Diencephalon (tissue), 1 donor: ENCODE results near the gene PCBP3. TPM values are rescaled to one million over a fixed set of nuclear protein-coding genes. Genes with fewer than 3 reads are reported as not detected.

Source experiments
- total RNA-seq: library from RNA; depleted of rRNA; stranded (reverse); fragments of >200 nt; gene quantifications from one replicate; pipeline ENCODE4 v1.2.3, GENCODE V29; 2014

Gene PCBP3
- total RNA-seq = 13.8 TPM

DNA sequence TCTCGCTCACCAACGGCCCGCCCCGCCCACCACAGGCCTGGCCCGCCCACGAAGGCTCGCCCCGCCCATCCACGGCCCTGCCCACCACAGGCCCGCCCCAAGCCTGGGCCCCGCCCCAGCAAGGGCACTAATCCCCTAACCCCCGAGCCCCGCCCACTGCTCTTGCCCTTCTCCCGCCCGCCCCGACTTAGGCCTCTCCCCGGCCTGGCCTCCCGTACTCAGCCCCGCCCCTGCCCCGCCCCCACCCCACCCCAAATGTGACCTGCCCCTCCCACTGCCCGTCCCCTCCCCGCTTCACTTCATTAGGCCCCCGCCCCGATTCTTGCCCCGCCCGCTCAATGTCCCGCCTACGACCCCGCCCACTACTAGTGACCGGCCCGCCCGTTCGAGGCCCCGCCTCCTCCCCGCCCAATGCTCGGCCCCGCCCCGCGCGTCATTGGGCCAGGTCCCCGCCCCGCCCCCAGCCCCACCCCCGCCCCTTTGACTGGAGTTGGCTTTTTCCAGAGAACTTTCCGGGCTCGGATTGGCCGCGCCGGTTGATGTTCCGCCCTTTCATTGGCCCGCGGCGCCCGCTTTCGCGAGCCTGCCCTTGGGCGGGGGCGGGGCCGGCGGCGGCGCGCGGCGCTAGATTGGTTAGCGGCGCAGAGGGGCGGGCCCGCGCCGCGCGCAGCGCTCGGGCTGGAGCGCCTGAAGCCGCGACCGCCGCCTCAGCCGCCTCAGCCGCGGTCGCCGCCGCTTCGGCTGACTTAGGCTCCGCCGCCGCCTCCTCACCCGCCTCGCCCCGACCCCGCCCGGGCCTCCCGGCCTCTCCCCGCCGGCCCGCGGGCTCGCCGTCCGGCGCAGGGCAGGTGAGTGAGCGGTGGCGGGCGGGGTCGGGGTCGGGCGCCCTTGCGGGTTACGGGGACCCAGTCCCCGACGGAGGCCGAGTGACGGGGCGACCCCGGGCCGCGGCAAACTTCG lies at the start of gene PCBP3:
PCBP3 (plus strand) TSS at position 705 of the 960 bp plus-strand sequence. CDS start 206,361 bp downstream, outside the sequence.

DNA sequence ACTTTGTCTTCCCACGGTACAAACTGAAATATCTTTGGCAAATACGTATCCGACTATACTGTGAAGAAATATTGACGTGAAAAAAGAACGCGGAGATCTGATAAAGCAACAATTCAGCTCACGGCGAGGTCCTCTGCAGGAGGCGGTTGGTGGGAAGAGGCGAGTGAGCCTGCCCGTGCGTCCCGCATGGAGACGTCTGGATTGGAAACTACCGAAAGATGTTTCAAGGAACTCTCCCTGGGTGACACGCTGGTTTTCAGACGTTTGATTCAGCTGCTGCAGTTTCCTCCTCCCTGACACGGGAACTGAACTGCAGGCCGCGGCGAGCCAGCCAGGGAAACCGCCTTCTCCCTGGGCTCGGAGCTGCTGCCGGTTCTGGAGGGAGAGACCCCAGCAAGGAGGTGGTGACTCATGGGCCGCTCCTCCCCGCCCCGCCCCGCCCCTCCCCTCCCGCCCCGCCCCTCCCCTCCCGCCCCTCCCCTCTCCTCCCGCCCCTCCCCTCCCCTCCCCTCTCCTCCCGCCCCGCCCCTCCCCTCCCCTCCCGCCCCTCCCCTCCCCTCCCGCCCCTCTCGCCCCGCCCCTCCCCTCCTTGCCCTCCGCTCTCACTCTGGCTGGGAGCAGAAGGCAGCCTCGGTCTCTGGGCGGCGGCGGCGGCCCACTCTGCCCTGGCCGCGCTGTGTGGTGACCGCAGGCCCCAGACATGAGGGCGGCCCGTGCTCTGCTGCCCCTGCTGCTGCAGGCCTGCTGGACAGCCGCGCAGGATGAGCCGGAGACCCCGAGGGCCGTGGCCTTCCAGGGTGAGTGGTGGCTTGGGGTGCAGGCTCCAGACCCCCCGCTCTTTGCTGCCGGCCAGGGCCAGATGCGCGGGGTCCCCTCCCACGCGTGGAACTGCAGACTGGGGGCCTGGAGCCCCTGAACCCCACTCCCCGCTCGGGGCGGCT lies 337.9 kb downstream of the PCBP3 start, which contains the start of gene COL6A1:
COL6A1 (plus strand) TSS at position 620 of the 941 bp plus-strand sequence; CDS start at position 701, 81 bp downstream.

Other genes with a start within 250 kb of the PCBP3 start
- gene COL18A1, start 238.6 kb upstream of the PCBP3 start, total RNA-seq = 19.8 TPM
- gene SLC19A1, start 101.3 kb upstream of the PCBP3 start, total RNA-seq = 13.8 TPM